HG03175 (cell line): ENCODE measurements around the gene LRP11.
"Not testable (repeated sequence)": the region's sequence is repeated elsewhere in the genome, so short reads cannot be mapped to it uniquely, and the experiment has no call there.

Experiments
- ATAC-seq: cut with Tn5 transposase; IDR thresholded peaks from one replicate; pipeline ENCODE4 v1.9.1; 2021; ENCODE audit warnings: mild to moderate bottlenecking, moderate library complexity; ENCODE audit not compliant: unreplicated experiment

Gene LRP11

DNA sequence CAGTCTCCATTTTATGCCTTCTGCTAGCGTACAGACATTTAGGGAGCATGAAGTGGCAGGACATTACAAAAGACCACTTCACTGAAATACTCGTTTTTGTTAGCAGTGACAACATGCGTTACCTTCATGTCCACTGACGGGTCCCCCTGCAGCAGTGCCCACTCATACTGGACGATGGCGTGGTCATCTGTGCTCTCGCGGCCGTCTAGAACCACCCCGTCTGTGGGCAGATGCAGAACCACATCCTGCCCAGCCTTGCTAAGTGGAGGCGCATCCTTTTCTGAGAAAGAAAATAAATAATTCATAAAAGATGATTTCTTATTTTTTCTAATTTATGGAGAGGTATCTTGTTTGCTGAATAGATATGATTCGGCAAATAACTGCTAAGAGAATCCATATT is 11.3 kb downstream of the LRP11 start:
- no peak for ATAC-seq

DNA sequence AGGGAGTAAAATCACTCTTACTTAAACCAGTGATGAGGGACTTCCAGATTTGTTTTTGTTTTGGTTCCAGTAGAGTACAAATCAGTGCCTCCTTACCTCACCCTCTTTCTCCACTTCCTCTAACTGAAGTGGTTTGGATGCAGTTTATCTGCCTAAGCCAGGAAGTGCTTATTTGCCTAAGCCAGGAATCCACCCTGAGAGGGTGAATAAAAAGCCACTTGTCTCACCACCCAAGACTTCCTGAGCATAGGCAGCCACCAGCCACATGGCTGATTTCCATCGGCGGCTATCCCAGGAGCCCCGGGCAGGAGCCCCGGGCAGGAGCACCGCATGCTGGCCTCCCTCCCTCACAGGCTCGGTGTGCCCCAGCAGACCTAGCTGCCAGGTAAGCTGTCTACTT is 12.0 kb downstream of the LRP11 start:
- no peak for ATAC-seq

DNA sequence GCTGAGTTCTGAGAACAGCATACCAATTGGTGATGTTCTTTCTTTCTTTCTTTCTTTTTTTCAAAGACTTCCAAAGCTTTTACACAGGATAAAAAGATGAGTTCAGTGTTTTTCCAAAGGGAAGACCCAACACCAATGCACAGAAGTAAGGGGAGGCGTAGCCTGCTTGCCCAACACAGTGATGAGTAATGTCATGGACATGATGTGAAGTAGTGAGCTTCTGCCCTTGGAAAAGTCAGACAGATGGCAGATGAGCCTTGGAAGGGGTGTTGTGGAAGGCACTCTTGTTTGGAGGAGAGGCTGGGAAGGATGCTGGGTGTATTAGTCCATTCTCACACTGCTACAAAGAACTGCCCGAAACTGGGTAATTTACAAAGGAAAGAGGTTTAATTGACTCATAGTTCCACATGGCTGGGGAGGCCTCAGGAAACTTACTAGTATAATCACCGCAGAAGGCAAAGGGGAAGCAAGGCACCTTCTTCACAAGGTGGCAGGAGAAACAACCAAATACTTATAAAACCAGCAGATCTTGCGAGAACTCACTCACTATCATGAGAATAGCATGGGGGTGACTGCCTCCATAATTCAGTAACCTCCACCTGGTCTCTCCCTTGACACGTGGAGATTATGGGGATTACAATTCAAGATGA is 12.6 kb downstream of the LRP11 start:
- no peak for ATAC-seq

DNA sequence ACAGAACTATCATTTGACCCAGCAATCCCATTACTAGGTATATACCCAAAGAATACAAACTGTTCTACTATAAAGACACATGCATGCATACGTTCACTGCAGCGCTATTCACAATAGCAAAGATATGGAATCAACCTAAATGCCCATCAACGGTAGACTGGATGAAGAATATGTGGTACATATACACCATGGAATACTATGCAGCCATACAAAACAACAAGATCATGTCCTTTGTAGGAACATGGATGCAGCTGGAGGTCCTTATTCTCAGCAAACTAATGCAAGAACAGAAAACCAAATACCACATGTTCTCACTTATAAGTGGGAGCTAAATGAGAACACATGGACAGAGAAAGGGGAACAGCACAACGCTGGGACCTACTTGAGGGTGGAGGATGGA is 15.8 kb downstream of the LRP11 start:
- ATAC-seq: not testable (repeated sequence)

DNA sequence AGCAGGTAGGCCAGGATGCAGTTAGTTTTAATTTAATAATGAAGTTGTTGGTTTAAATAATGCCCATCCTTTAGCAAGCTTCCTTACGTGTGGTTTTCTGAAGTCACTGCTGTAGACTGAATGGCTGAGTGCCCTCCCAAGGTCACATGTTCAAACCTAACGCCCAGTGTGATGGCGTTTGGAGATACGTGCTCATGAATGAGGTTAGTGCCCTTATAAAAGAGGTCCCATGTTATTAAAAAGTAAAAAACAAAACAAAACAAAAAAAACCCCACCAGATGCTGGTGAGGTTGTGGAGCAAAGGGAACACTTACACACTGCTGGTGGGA is 16.3 kb downstream of the LRP11 start:
- no peak for ATAC-seq

DNA sequence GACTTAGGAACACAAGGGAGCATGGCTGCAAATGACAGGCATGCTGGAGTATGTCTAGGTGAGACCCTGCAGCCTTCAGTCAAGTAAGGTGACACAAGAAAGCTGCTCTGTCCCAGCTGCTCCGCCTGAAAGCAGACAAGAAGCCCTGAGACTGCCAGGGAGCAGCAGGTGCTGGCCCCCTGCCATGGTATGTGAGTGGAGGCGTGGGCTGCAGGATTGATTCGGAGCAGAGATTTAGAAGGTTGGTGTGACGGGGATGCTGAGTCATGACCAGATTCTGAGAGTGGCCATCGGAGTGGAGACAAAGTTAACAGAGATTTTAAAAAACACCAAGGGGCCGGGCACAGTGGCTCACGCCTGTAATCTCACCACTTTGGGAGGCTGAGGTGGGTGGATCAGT is 17.8 kb downstream of the LRP11 start:
- ATAC-seq: no peak

DNA sequence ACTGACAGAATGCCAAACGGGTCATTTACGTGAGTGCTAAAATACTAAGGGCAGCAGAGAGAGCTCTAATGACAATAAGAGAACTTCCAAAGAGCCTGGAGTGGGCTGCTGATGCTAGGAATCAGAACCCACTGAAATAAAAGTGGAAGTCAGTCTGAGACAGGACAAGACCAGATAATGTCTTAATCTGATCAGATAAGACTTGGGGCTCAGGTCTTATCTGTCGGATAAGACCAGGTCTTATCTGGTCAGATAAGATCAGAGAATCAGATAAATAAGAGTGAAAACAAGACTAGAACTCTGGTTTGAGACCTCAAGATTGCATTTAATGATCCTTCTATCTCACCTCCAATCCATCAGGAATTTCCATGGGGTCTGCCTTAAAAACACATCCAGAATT is 18.6 kb downstream of the LRP11 start:
- ATAC-seq: no peak

DNA sequence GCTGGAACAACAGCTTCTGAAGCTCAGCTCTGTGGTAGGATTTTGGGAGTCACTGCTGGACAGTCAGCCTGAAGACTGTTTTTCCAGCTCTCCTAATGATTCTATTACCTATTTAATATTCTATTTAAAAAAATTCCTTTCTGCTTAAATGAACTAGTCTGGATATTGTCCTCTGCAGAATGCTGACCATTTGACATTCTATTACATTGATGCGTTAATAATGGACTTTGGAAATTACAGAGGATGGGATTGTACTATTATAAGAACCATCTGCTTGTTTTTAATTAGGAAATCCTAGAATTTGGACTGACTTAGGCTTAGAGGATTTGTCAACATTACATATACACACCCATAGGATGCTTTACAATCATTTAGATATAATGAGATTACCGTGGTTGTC is 19.7 kb downstream of the LRP11 start:
- ATAC-seq: no peak

DNA sequence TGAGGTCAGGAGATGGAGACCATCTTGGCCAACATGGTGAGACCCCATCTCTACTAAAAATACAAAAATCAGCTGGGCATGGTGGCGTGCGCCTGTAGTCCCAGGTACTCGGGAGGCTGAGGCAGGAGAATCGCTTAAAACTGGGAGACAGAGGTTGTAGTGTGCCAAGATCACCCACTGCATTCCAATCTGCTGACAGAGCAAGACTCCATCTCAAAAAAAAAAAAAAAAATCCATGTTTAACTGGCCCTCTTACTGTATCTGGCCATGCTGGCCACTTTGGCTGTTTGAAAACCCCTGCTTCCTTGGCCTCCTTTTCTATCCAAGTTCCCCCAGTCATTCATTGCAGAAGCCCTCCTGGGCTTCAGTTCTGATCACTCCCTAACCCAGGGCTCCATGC is 20.1 kb downstream of the LRP11 start:
- ATAC-seq: not testable (repeated sequence)

DNA sequence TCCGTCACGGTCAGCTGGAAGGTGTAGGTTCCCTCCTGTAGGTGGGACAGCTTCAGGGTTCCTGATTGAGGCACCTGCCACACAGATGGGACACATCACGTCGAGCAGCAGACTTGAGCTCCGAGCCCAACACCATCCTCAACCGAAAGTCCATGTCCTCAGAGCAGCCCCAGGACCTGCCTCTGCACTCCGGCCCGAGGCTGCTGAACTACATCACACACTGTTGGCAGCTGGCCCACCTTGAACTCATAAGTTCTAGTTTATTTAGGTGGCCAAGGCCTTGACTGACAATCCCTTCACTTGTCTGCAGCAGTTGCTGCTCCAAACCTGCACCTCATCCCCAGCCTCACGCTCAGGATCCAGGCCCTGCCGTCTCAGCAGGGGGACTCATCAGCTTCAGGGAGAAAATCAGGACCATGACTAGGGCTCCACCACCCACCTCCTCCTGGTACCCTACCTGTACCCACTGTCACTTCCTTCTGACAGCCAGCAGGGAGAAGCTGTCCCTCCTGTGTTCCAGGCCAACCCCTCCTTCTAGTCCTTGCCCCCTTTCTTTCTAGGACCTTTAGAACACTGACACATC is 21.0 kb downstream of the LRP11 start:
- ATAC-seq: no peak

DNA sequence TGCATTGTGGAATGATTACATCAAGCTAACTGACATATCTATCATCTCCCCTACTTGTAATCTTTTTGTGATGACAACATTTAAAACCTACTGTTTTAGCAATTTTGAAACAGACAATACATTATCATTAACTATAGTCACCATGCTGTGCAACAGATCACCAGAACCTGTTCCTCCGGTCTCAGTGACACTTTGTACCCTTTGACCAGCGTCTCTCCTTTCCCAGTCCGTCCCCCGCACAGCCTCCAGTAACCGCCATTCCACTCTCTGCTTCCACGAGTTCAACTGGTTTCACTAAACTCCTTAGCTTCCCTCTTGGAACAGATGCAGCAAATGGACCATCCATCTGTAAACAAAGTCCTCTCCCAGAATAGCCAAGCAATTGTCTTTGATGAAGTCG is 21.8 kb downstream of the LRP11 start:
- no peak for ATAC-seq

DNA sequence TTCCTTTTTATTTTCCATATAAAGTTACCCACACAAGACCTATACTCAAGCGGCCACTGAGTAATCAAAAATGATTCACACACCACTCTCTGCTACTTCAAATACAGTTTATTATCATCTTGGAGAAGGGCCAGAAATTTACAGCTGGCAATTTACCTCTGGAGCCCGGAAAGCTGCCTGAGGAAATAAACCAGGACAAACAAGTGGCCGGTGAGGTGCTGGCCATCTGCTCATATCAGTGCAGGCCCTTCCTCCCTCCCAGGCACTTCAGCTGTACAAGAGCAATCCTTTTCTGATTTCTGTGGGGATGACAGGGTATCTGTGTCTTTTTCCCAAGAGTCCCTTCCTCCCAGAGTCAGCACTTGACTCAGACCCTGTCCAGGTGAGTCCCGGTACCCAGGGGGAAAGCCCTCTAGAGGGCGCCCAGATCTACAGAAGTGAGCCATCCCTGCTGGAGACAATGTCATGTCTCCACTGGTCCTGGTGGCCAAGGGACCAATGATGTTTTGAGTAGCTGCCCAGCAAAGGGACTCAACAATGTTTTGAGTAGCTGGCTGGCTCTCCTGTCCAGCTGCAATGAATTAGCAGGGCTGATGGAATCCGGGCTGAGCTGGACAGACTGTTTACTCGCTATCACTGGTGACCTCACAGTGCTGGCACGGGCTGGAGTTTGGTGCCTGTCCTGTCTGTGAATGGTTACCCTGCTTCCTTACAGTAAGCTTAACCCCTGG is 23.6 kb downstream of the LRP11 start:
- ATAC-seq: no peak

DNA sequence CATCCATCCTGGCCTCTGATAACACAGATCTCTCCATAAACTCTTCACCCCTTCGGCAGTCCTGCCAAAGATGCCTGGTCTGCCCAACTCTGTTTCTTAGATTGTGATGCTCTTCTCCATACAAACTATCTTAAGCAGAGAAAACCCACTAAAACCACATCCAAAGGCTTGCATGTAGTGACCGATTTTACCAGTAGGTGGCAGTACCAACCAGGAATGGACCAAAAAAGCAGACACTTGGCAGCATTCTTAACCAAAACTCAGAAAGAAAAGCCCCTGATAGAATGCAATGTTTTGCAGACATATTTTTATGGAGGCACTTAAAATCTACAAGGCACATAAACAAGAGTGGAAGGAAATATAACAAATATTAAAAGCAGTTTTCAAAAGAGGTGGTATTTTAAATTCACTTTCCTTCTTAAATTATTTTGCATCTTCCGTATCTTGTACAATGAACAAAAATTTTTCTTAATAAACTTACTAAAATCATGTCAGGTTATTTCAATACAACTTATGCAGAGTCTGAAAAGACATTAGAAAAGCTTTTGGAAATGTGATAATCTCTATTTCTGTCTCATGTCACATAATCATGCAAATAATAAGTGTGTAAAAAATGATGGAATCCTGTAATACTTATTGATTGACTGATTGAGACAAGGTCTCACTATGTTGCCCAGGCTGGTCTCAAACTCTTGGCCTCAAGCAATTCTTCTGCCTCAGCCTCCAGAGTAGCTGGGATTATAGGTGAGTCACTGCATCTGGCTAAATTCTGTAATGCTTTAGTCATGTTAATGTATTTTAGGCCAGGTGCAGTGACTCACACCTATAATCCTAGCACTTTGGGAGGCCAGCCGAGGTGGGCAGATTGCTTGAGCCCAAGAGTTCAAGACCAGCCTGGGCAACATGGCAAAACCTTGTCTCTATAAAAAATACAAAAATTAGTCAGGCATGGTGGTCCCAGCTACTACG is 29.4 kb downstream of the LRP11 start:
- ATAC-seq: peak; percentile 49

DNA sequence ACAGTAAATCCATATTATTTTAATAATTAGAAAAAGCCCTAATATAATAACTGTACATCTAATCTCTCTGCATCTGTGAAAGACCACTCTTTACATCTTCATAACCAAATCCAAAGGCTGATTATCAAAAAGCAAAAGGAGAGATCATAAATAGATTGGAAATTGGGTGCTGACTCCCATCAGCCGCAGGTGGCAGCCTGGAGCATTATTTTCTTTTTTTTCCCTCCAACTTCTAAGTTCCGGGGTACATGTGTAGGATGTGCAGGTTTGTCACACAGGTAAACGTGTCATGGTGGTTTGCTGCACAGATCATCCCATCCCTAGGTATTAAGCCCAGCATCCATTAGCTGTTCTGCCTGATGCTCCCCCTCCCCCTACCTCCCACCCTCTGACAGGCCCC is 30.5 kb downstream of the LRP11 start:
- ATAC-seq: no peak

DNA sequence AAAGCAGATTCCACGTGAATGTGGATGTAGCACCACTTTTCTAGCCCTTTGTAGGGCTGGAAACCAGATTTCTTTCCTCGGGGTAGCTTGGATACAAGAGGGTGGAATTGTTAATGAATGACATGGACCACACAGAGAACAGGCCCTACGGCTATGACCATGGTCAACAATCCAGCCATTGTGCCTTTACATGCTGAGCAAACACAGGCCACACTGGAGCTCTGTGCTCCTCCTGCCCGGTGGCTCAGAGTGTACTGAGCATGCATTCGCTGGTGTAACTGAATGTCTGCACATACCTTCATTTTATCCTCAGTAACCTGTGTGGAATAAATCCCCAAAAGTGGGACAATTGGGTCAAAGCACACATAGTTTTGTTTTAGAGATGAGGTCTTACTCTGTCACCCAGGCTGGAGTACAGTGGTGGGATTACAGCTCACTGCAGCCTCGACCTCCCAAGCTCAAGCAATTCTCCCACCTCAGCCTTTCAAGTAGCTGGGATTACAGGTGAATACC is 32.8 kb downstream of the LRP11 start:
- no peak for ATAC-seq

DNA sequence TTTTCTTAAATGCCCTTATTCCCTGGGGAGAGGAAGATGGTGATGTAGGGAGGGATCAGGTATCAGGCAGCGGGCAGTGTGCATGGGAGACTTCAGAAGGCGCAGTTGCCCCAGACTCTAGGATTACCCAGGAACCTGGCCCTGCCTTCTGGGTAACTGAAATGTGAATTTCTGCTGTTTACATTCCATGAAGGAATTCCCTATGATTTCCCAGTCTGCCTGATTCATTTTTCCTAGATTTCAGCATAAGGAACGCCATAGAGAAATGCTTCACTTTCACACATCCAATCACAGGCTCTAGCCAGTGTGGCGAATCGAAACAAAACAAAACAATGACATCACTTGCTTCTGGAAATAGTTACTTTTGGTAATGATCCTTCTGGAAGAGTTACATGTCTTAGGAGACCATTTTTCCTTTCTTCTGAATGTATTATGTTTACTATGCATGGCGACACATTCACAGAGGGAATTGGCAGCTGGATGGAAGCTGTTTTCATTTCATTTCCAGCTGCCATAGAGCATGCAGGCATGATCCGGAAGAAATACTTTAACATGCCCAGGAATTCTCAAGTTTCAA is 33.3 kb downstream of the LRP11 start:
- ATAC-seq: no peak

DNA sequence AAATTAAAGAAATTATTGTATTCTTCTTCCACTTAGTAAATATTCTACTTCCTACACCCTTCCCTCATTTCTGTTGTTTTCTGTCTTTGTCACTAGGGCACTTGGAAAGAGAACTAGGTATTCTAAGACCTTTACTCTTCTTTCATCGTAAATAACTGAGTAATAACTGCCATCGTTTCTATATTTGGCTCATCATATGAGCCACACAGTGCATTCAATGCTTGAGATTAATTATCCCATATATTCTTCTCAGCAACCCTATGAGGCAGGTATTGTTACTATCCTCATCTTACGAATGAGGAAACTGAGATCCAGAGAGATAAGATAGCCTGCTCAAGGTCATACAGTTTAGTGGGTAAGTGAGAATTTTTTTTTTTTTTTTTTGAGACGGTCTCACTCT is 38.9 kb downstream of the LRP11 start:
- no peak for ATAC-seq

DNA sequence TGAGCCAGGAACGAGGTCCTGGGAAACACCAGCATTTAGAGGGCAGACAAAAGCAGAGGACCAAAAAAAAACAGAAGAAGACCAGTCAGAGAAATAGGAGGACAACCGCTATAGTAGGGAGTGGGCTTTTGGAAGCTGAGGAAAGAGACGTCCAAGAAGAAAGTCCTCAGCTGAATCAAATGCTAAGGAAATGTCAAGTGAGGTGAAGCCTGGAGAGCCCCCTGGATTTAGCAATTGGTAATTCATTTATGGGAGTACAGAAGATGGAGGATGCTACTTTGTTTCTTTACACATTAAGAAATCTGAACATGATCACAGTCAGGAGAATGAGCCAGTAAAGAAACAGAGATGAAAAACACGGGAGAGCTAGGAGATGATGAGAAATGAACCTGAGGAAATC is 41.1 kb downstream of the LRP11 start:
- ATAC-seq: no peak

DNA sequence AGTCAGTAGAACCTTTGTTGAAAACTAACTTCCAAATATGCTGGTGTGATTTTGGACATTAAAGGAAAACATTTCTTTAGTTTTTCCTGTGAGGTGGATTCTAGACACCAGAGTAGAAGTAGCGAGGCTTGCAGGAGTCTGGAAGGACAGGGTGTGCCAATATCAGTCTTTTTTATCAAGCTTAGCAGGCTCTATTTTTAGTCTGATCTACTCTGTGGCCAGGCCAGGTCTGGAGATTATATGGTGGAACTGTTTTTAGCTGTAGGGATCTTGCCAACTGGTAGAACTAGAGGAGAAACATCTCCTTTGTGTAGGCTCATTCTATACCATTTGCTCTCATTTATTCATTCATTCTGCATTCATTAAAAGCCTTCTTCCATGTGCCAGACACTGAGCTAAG is 42.7 kb downstream of the LRP11 start:
- ATAC-seq: no peak

DNA sequence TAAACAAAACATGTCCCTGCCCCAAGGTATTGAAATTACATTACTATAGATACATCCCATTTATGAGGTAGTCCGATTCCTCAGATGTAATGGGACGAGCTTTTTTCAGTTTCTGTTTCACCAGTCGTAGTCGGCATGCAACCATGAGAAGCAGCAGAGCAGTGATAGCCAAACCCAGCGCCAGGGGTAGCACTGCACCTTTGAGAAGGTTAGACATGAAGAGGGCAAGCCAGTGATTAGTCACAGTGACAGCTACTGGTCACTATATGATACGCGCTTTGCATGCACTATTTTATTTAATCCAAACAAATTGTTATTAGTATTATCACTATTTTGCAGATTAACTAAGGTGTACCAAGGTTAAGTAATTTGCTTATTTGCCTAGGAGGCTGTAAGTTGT is 43.7 kb downstream of the LRP11 start:
- no peak for ATAC-seq

DNA sequence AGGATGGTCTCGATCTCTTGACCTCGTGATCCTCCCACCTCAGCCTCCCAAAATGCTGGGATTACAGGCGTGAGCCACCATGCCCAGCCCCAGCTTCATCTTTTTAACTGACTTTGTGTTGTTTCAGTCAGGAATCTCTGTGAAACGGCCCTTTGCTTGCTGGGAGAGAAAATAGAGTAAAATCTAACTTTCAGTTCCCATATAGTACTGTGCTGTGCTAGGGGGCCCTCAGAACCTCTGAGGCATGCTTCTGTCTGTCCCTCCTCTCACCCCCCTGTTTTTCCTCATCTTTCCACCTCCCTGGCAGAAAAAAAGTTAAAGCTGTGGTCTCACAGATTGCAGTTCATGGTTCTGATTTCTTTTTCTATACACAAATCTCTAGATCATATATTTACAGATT is 48.4 kb downstream of the LRP11 start:
- no peak for ATAC-seq
